NCI-H2196 treated with DMSO at 0.1 percent for 48 hours (cell line): ENCODE data around the gene MAPKBP1.

Source experiments
- DNase-seq: peaks from one replicate; lab custom pipeline; 2025; ENCODE audit not compliant: unreplicated experiment; lab: John Stamatoyannopoulos, UW

Gene MAPKBP1

GRCh38 chr15:41804916-41805666 is 30.8 kb downstream of the MAPKBP1 start:
- no peak for DNase-seq

- no peak for DNase-seq
These were observed 31.4 kb downstream of the MAPKBP1 start for GRCh38 chr15:41805711-41806110.

GRCh38 chr15:41806291-41807181 is 32.3 kb downstream of the MAPKBP1 start:
- peak; percentile 20 for DNase-seq

- no peak for DNase-seq
These were observed 34.8 kb downstream of the MAPKBP1 start for GRCh38 chr15:41809121-41809520.

- DNase-seq, result no peak
These were observed 35.4 kb downstream of the MAPKBP1 start for GRCh38 chr15:41809526-41810220.

GRCh38 chr15:41810651-41811431 is 36.6 kb downstream of the MAPKBP1 start:
- DNase-seq, result no peak

- DNase-seq, result no peak
These were observed 37.3 kb downstream of the MAPKBP1 start for GRCh38 chr15:41811432-41812195.

- DNase-seq, result no peak
These were observed 38.6 kb downstream of the MAPKBP1 start for GRCh38 chr15:41812820-41813375.

GRCh38 chr15:41813426-41813825 is 39.1 kb downstream of the MAPKBP1 start:
- DNase-seq, result no peak

GRCh38 chr15:41814534-41814933 is 40.2 kb downstream of the MAPKBP1 start:
- DNase-seq, result no peak

GRCh38 chr15:41816788-41817187 is 42.5 kb downstream of the MAPKBP1 start:
- no peak for DNase-seq

- DNase-seq, result no peak
These were observed 43.0 kb downstream of the MAPKBP1 start for GRCh38 chr15:41817327-41817726.

- no peak for DNase-seq
These were observed 43.5 kb downstream of the MAPKBP1 start for GRCh38 chr15:41817781-41818180.

- no peak for DNase-seq
These were observed 45.3 kb downstream of the MAPKBP1 start for GRCh38 chr15:41819455-41820050.

- no peak for DNase-seq
These were observed 46.6 kb downstream of the MAPKBP1 start for GRCh38 chr15:41820791-41821423.

GRCh38 chr15:41821831-41822230 is 47.5 kb downstream of the MAPKBP1 start:
- DNase-seq, result no peak

GRCh38 chr15:41822471-41822870 is 48.2 kb downstream of the MAPKBP1 start:
- no peak for DNase-seq

- DNase-seq, result no peak
These were observed 48.7 kb downstream of the MAPKBP1 start for GRCh38 chr15:41822957-41823356.

GRCh38 chr15:41823502-41823901 is 49.2 kb downstream of the MAPKBP1 start:
- no peak for DNase-seq
